ENCODE measurements around the gene VN1R4.
"Not testable (repeated sequence)": the region's sequence is repeated elsewhere in the genome, so short reads cannot be mapped to it uniquely, and the experiment has no call there.

Gene VN1R4

GRCh38 chr19:53267623-53268022 lies at the start of gene VN1R4:
TSS of gene VN1R4 (minus strand) at chr19:53267723. CDS start at chr19:53267665, 58 bp downstream.
- DNase-seq: not testable (repeated sequence)

GRCh38 chr19:53311897-53312296 lies 44.4 kb upstream of the VN1R4 start:
- DNase-seq: no peak

- no peak for DNase-seq
Measured at GRCh38 chr19:53311044-53311443, 43.5 kb upstream of the VN1R4 start.

GRCh38 chr19:53308339-53308811 lies 40.9 kb upstream of the VN1R4 start:
- peak; percentile 61 for DNase-seq

GRCh38 chr19:53301341-53301740 lies 33.8 kb upstream of the VN1R4 start:
- not testable (repeated sequence) for DNase-seq

GRCh38 chr19:53294786-53295441 lies 27.4 kb upstream of the VN1R4 start:
- DNase-seq: peak; percentile 69

GRCh38 chr19:53290758-53291549 lies 23.4 kb upstream of the VN1R4 start:
- DNase-seq: no peak

- no peak for DNase-seq
Measured at GRCh38 chr19:53285087-53285486, 17.6 kb upstream of the VN1R4 start.

- not testable (repeated sequence) for DNase-seq
Measured at GRCh38 chr19:53281947-53282346, 14.4 kb upstream of the VN1R4 start.

GRCh38 chr19:53275480-53275879 lies 8.0 kb upstream of the VN1R4 start:
- no peak for DNase-seq

- DNase-seq: no peak
Measured at GRCh38 chr19:53272044-53272443, 4.5 kb upstream of the VN1R4 start.

GRCh38 chr19:53269861-53270260 lies 2.3 kb upstream of the VN1R4 start:
- not testable (repeated sequence) for DNase-seq

GRCh38 chr19:53257715-53258342 lies 9.7 kb downstream of the VN1R4 start, which contains the start of gene VN1R2:
TSS of gene VN1R2 (plus strand) at chr19:53258292. CDS start at chr19:53258376, 84 bp downstream.
- not testable (repeated sequence) for DNase-seq

- peak; percentile 95 for DNase-seq
Measured at GRCh38 chr19:53254411-53255341, 12.8 kb downstream of the VN1R4 start, which contains the start of gene ZNF677. TSS of gene ZNF677 (minus strand) at chr19:53254873. CDS start at chr19:53251550, 3,323 bp downstream.

- DNase-seq: no peak
Measured at GRCh38 chr19:53246498-53246897, 21.0 kb downstream of the VN1R4 start.

- DNase-seq: no peak
Measured at GRCh38 chr19:53237114-53237777, 30.3 kb downstream of the VN1R4 start.

GRCh38 chr19:53224606-53225005 lies 42.9 kb downstream of the VN1R4 start:
- DNase-seq: no peak

- DNase-seq: not testable (repeated sequence)
Measured at GRCh38 chr19:53222716-53223115, 44.8 kb downstream of the VN1R4 start.

Data from islet precursor cell (in vitro differentiated cells).